Amniotic epithelial cell (primary cell): Measurements from ENCODE around the gene BCKDHA.
"Not testable (repeated sequence)": the region's sequence is repeated elsewhere in the genome, so short reads cannot be mapped to it uniquely, and the experiment has no call there.

Experiments used
- DNase-seq: peaks from one replicate; pipeline ENCODE4 v3.0.0-alpha.2; 2010; ENCODE audit warnings: low read depth

Gene BCKDHA

DNA sequence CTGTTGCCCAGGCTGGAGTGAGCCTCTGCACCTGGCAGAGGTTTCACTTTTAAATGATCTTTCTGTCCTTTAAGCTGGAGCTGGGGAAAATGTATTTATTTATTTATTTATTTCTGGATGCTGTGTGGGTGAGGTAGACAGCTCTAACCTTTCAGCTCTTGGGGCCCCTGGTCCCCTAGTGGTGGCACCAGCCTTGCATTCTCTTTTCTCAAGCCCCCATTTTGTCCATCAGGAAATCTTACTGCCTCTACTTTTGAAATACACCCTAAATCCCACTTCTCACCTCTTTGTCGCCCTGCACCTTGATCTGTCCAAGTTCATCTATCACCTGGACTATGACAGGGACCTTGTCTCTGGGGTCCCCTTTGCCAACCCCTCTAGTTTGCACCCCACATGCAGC is 31.5 kb upstream of the BCKDHA start:
- DNase-seq: no peak

DNA sequence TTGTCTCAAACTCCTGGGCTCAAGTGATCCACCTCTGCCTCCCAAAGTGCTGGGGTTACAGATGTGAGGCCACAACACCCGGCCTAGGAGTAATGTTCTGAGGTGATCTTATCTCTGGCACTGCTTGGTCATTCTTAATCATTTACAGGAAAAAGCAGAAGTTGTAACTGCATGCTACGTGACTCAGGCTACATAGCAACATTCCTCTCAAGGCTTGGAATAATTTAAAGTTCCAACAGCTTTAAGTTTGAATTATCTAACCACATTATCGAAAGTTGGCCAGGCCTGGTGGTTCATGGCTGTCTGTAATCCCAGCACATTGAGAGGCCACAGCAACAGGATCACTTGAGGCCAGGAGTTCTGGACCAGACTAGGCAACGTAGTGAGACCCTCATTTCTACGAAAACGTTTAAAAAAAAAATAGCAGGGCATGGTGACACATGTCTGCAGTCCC is 29.7 kb upstream of the BCKDHA start:
- peak; percentile 98 for DNase-seq

DNA sequence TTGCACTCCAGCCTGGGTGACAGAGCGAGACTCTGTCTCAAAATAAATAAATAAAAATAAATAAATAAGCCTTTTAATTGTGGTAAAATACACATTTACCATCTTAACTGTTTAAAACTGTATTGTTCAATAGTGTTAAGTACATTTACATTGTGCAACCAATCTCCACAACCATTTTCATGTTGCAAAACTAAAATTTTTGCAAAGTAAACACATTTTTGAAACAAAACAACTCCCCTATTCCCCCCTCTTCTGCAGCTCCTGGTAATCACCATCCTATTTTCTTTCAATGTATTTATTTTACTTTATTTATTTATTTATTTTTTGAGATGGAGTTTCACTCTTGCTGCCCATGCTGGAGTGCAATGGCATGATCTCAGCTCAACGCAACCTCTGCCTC is 27.8 kb upstream of the BCKDHA start:
- DNase-seq: no peak

DNA sequence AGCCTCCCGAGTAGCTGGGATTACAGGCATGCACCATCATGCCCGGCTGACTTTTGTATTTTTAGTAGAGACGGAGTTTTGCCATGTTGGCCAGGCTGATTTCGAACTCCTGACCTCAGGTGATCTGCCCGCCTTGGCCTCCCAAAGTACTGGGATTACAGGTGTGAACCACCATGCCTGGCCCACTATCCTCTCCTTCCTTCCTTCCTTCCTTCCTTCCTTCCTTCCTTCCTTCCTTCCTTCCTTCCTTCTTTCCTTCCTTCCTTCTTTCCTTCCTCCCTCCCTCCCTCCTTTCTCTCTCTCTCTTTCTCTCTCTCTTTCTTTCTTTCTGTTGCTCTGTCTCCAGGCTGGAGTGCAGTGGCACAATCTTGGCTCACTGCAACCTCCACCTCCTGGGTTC is 26.5 kb upstream of the BCKDHA start:
- not testable (repeated sequence) for DNase-seq

DNA sequence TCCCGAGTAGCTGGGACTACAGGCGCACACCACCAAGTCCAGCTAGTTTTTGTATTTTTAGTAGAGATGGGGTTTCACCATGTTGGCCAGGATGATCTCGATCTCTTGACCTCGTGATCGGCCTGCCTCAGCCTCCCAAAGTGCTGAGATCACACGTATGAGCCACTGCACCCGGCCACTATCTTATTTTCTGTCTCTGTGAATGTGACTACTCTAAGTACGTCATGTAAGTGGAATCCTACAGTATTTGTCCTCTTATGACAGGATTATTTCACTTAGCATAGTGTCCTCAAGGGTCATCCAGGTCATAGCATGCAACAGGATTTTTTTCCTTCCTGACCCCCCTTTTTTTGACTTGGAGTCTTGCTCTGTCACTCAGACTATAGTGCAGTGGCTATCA is 26.1 kb upstream of the BCKDHA start:
- DNase-seq: no peak

DNA sequence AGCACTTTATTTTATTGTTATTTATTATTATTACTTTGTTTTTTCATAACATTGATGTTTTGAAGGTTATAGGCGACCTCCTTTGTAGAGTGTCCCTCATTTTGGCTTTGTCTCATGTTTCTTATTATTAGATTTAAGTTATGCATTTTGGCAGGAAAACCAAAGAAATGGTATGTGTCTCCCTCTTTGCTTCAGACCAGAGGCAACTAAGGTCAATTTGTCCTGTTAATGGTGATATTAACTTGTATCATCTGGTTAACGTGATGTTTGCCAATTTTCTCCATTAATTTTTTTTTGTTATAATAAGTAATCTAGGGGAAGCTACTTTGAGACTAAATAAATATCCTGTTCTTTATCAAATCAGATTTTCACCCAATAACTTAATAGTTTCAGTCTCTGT is 25.1 kb upstream of the BCKDHA start:
- DNase-seq: no peak

DNA sequence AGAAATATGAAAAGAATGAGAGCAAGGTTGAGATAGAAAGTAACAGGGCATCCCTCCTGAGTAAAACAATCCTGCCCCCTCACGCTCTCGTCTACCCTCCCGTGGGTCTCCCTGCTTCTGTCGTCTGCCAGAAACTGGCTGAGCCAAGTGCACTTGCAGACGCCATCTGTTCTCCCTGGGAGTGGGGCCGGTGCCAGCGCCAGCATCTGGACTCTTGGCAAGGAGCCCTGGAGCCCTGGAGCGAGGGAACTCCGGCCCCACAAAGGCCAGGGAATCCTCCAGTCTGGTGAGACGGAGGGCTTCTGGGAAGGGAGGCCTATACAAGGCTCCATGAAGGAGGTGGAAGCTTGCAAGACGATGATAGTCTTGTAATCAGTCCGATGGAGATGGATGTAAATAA is 23.6 kb upstream of the BCKDHA start:
- peak; percentile 87 for DNase-seq

DNA sequence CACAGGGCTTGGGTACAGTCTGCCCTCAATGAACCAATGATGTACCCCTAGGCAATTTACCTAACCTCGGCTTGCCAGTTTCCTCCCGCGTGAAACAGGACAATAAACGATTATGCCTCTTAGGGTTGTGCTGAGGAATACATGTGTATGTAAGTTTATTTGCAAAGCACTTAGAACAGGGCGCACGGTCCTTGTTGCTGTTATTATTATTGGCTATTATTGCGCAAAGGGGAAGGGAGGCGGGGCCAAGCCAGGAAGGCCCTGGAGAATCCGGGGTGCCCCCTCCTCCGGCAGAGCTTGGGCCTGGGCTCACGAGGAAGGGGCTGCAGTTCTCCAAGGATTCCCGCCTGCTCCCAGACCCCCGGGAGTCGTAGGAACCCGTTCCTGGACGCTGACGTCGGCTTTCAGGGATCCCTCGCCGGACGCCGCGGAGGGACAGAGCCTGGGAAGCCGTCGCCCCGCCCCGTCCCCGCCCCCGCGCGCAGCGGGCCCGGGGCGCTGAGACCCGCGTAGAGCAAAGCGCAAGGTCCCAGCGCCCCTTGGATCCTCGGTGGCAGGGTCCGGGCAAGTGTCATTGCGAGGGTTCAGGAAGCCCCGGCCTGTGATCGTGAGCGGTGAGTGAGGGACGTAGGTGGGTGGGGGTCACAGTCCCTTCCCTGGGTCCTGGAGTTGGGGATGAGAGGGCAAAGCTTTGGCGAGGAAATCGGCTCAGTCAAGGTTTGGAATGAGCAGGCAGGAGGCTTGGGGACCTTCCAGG is 21.2 kb upstream of the BCKDHA start, which contains the start of gene TMEM91:
TSS of gene TMEM91 (plus strand) at position 293 of the 757 bp plus-strand sequence. CDS start 1,777 bp downstream, outside the sequence.
- DNase-seq: peak; percentile 51

DNA sequence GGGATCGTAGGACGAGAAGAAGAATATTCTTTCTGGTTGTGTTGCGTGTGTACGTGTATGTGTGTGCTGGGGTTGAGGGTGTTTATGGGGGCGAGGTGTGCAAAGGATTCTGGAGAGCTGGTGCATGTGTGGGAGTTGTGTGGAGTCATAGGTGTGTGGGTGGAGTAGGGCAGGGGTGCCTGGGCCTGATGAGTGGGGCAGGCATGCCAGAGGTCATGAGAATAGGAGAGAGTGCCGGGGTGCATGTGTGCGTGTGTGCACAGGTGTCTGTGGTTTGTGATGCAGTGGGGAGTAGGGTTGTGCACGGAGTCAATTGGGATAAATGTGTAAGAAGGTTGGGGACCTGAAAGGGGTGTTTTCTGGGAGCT is 20.6 kb upstream of the BCKDHA start:
- peak; percentile 43 for DNase-seq

DNA sequence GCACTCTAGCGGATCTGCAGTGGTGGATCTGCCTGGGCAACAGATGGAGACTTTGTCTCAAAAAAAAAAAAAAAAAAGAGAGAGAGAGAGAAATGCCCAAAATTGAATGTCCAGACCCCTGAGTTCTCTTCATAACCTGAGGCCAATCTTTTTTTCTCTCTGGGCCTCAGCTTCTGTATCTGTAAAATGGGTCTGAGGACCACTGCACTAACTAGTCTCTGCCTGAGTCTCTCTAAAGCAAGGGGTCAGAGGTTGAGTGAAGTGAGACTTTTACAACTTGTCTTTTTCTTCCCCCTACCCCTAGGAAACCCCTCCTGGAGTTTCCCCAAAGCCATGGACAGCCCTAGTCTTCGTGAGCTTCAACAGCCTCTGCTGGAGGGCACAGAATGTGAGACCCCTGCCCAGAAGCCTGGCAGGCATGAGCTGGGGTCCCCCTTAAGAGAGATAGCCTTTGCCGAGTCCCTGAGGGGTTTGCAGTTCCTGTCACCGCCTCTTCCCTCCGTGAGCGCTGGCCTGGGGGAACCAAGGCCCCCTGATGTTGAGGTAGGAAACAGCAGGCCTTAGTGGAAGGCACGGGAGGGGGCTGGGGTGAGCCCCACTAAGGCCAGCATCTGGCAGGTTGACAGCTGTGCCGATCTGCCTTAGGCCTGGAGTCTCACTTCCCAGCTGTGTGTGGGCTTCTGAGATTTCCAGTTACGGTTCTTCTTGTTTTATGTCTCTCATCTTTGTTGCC is 19.5 kb upstream of the BCKDHA start:
- DNase-seq: no peak

DNA sequence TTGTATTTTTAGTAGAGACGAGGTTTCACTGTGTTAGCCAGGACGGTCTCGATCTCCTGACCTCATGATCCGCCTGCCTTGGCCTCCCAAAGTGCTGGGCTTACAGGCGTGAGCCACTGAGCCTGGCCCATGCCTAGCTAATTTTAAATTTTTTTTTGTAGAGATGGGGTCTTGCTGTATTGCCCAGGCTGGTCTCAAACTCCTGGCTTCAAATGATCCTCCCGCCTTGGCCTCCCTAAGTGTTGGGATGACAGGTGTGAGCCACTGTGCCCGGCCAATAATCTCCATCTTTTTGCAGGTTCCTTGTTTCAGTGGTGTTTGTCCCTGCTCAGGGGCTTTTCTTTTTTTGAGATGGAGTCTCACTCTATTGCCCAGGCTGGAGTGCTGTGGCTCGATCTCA is 16.1 kb upstream of the BCKDHA start:
- DNase-seq: not testable (repeated sequence)

DNA sequence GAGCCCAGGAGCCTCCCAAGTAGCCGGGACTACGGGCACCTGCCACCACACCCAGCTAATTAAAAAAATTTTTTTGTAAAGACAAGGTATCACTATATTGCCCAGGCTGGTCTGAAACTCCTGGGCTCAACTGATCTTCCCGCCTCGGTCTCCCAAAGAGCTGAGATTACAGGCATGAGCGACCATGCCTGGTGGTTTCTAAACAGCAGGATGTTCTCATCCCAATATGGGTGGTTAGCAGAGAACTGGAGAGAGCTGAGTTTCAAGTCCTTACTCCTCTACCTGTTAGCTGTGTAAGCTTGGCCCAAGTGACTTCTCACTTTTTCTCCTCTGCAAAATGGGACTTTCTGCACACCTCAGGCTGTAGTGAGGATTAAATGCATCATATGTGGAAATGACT is 13.3 kb upstream of the BCKDHA start:
- DNase-seq: no peak

DNA sequence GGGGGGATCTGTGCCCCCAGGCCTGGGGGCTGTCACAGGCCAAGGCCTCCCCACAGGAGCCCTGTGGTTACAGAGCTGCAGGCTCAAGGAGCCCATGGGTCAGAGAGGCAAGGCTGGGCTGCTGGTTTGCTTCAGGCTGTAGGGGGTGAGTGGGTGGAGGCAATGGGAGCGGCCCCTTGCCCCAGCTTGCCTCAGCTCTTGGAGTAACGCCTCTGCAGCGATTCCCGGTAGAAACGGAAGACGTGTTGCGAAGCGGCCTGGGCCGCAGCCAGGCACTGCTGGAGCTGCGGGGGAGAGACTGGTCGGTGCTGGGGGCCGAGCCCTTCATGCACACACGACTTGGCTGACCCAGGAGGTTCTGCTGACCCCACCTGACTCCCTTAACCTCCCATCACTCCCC is 11.2 kb upstream of the BCKDHA start:
- no peak for DNase-seq

DNA sequence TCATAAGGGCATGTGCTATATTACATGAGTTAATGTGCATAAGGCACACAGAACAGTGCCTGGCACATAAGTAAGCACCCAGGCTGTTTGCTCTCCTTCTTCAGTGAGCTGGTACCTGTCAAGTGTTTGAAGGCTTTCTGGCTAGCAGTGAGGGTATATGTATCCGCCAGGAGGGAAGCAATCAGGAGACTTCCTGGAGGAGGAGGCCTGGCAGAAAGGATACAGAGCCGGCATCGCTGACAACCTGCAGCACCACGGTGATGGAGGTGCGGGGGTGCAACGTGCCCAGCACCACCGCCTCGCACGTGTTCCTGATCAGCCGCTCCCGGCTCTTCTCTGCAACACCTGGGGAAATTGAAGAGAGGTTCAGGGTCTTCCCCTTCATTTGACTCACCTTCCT is 6.0 kb upstream of the BCKDHA start:
- no peak for DNase-seq

DNA sequence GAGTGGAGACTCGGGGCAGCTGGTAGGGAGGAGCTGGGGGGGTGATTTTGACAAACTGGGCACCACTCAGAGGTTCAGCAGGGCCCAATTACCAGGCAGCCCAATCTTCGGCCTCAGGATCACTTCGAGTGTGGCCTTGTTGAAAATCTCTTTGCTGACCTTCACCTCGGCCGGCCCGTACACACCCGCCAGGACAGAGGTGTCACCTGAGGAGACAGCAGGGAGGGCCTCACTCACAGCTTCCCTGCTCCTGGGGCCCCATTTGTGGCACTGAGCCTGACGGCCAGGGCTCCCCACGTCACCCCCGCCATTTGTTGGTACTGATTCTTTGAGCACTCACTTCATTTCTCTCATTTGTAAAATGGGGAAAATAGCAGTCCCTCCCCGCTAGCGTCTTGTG is 4.8 kb upstream of the BCKDHA start:
- no peak for DNase-seq

DNA sequence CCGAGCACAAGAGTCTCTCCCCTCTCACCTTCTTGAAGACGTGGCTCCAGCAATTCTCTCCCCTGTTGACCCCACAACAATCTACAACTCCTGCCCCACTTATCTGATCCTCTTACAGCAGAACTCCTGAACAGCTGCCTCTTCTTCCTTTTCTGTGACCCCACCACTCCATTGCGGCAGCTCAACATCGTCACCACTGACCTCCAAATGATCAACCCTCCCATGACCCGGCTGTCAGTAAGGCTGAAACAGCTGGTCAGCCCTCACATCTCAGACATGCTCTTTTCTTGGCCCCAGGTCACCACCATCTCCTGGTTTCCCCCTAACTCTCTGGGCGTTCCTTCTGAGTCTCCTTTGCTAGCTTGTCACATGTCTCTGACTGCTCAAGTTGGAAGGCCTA is 2.3 kb upstream of the BCKDHA start:
- DNase-seq: no peak

DNA sequence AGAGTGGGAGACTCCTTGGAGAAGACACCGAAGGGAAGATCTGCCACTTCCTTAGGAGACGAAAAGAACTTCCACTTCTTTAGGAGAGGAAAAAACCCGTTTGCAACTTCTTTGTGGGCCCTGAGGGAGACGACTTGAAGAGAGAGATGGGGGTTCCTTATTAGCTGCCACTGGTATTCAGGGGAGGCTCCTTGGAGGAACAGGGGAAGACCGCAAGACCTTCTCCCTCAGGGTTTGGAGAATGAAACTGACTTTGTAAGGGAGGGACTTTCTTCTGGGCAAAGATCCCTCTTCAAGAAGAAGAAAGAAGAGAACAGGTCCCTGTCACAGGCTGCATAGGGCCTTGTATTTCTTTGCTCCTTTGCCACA is 416 bp downstream of the BCKDHA start:
- no peak for DNase-seq

DNA sequence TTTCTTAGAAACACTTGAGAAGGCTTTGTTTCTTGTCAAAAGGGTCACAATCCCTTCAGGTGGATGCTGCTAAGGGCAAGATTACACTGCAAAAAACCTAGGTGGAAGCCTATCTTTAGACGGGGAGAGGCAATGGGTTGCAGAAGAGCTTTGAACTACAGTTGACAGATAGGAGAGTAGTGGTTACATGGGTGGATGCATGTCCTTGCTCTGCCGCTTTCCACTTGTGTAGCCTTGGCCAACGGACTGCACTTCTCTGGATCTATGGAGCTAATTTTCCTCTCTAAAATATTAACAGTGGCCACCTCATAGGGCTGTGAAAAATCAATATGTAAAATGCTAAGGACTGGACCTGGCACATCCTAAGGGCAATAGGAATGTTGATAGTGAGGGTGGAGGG is 980 bp downstream of the BCKDHA start:
- no peak for DNase-seq

DNA sequence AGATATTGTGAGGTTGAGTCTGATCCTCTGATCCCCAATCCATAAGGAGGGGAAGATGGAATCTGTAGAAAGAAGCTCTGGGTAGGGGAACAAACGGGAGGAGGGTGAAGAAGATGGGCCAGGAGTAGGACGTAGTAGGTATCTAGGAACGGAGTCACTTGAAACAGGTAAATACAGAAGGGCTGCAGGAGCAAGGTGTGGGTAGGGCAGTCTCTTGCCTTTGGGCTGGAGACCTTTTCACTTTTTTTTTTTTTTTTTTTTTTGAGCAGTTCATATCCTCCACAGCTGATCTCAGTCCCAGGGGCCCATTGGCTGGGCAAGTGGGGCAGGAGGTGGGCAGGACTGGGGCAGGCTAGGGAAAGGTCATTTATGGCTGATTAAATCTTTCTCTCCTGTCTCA is 1.5 kb downstream of the BCKDHA start:
- DNase-seq: no peak

DNA sequence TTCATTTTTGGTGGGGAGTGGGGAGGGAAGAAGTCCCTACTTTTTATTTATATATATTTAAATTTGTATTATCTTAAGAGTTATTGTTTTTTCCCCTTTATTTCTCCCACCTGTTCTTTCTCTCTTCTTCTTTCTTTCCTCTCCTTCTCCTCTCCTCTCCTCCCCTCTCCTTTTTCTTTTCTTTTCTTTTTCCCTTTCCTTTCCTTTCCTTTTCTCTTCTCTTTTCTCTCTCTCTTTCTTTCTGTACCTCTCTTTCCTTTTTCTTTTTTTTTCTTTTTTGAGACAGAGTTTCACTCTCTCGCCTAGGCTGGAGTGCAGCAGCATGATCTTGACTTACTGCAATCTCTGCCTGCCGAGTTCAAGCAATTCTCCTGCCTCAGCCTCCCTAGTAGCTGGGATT is 1.9 kb downstream of the BCKDHA start:
- no peak for DNase-seq

DNA sequence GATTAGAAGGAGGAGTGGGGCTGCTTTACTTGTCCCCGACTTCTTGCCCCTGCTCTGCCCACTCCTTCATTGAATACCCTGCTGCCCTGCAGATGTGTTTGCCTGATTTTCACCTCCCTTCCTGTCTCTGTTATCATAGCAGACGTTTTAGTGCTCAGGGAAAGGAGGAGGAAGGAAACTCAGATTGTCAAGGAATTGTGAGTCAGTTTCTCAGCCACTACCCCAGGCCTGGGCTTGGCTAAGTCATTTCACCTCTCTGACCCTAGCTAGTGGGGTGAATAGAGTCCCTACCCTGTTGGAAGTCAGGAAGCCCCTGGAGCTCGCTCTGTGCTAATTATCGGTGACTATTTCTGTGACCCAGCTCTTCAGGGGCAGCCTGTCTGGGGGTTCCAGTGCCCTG is 3.9 kb downstream of the BCKDHA start:
- no peak for DNase-seq

DNA sequence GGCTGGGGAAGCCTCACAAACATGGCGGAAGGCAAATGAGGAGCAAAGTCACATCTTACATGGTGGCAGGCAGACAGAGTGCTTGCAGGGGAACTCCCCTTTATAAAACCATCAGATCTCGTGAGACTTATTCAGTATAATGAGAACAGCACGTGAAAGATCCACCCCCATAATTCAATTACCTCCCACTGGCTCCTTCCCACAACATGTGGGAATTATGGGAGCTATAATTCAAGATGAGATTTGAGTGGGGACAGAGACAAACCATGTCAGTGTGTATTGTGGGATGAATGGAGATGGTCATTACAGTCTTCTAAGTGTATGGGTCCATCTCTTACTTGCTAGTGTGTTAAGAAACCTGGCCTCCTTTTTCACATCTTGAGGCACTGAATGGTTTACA is 4.4 kb downstream of the BCKDHA start:
- no peak for DNase-seq

DNA sequence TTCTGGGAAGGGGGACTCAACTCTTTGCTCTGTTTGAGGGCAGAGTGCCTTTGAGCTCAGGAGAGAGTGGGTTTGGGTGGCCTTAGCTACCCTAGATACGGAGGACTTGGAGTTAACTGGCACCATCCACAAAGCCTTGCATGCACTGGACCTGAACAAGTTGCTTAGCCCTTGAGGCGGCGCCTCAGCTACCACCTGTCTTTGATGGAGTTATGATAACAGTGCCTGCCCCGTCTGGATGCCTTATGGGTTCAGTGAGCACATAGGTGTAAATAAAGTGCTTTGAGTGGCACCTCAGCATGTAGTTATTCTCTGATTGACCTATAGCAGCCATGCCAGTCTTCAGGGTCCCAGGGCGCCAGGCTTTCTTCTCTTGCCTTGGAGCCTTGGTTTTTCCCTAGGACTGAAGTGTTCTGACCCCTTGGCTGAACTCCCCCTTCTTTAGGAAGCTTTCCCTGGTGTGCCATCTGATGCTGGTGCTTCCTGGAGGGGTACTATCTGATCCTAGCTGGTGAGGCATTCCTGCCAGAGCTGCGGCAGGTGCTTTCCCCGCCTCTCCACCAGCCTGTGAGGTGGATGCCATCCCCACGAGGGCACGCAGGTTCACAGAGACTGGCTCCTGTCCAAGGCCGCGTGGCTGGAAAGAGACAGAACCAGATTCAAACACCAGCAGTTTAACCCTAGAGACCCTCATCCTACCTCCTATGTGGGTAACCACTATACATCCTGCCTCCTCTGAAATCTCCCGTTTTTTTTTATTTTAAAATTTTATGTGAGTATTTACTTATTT is 5.8 kb downstream of the BCKDHA start:
- no peak for DNase-seq
